ENCODE data around the gene ATG10. TPM values are rescaled to one million over a fixed set of nuclear protein-coding genes. Genes with fewer than 3 reads are reported as not detected.

The ATG10 gene
- total RNA-seq, 1 experiment from 2014 or later: 7.6 TPM

DNA sequence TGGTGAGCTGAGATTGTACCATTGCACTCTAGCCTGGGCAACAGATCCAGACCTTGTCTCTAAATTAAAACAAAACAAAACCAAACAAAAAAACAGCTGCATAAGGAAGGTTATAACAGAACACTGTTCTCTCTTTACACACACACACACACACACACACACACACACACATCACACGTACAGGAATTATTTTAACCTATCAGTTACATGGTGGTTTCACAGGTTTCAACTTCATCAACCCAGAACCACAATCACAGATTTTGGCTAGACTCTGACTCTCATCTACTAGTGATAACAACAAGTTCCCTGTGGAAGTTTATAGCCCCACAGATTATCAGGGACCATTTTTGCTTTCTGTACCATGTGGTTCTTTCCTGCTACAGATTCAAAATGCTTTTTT lies 246.1 kb downstream of the ATG10 start:
- no peak overlapping the region for H3K4me3 Mint-ChIP-seq
- Histone ChIP-seq H3K9ac (ENCODE audit: extremely low read depth, insufficient read length, low read length) (no peak overlapping the region), H4K20me1 (ENCODE audit: control insufficient read depth, insufficient read depth, insufficient read length) (no peaks in the 10 kb centered on the region), H2BK120ac (ENCODE audit: low read depth, low read length, poor library complexity, severe bottlenecking) (no peak overlapping the region), H3K79me1 (ENCODE audit: insufficient read depth, low read depth, low read length, poor library complexity, severe bottlenecking) (no peaks in the 10 kb centered on the region), H2AK5ac (ENCODE audit: insufficient read length, low read length) (no peak overlapping the region), H3K56ac (ENCODE audit: insufficient read length, low read depth, low read length) (no peak overlapping the region), H4K91ac (ENCODE audit: insufficient read length, low read depth, low read length) (no peak overlapping the region), H3K4me1 (ENCODE audit: insufficient read depth, low read length) (no peaks in the 10 kb centered on the region), H3K4me2 (ENCODE audit: insufficient read depth, insufficient read length, low read length) (no peak overlapping the region), H2BK20ac (ENCODE audit: low read depth, low read length, poor library complexity, severe bottlenecking) (no peak overlapping the region), H3K14ac (ENCODE audit: insufficient read depth, low read length) (no peak overlapping the region), H3K23me2 (ENCODE audit: insufficient read length, low read depth, low read length, poor library complexity, severe bottlenecking) (no peaks in the 10 kb centered on the region), H2BK15ac (ENCODE audit: low read depth, low read length) (no peak overlapping the region), H3K79me2 (ENCODE audit: insufficient read depth, low read length) (no peaks in the 10 kb centered on the region), H4K8ac (replicated peaks; ENCODE audit: insufficient read length, low read depth, low read length) (no peak overlapping the region), H4K5ac (ENCODE audit: insufficient read length, low read depth, low read length) (no peak overlapping the region), H3K18ac (ENCODE audit: insufficient read length, low read depth, low read length) (no peak overlapping the region), H2BK12ac (ENCODE audit: insufficient read length, low read depth, low read length) (no peak overlapping the region), H3K4ac (ENCODE audit: low read depth, low read length) (no peak overlapping the region), H3K9me3 (ENCODE audit: control insufficient read depth, low read depth, low read length) (no peaks in the 10 kb centered on the region), H3T11ph (ENCODE audit: low read length) (no peak overlapping the region), H2BK5ac (ENCODE audit: insufficient read length, low read length) (no peak overlapping the region), H3K27me3 (ENCODE audit: insufficient read depth, low read length) (no peaks in the 10 kb centered on the region), H3K23ac (ENCODE audit: insufficient read length, low read depth, low read length) (no peak overlapping the region), H3K27ac (ENCODE audit: insufficient read length, low read depth, low read length) (no peak overlapping the region), H2AFZ (ENCODE audit: low read length) (no peak overlapping the region)
- H3K36me3 Mint-ChIP-seq (ENCODE audit: insufficient read depth in 1 of 3, low read depth in 3 of 3): 0 out of 7 replicates have a peak, but pooled peaks cover 0 to 5% (median 0%) of the 10 kb centered on the region in 3 experiments
- no peak for DNase-seq
- peak overlapping the region in 1 of 3 experiments; percentile 26; a peak in 1 of 7 replicates for H3K27ac Mint-ChIP-seq
- TF ChIP-seq, protein P1, sequence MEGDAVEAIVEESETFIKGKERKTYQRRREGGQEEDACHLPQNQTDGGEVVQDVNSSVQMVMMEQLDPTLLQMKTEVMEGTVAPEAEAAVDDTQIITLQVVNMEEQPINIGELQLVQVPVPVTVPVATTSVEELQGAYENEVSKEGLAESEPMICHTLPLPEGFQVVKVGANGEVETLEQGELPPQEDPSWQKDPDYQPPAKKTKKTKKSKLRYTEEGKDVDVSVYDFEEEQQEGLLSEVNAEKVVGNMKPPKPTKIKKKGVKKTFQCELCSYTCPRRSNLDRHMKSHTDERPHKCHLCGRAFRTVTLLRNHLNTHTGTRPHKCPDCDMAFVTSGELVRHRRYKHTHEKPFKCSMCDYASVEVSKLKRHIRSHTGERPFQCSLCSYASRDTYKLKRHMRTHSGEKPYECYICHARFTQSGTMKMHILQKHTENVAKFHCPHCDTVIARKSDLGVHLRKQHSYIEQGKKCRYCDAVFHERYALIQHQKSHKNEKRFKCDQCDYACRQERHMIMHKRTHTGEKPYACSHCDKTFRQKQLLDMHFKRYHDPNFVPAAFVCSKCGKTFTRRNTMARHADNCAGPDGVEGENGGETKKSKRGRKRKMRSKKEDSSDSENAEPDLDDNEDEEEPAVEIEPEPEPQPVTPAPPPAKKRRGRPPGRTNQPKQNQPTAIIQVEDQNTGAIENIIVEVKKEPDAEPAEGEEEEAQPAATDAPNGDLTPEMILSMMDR (conservative IDR thresholded peaks at IDR 0.05): no peak
- WGBS (ENCODE audit: extremely low coverage, insufficient read length, low lambda C conversion rate): no CpG with 5 or more reads among the region's 1 CpG
- no peaks in the 10 kb centered on the region for H3K27me3 Mint-ChIP-seq (ENCODE audit: low read depth)
- no peaks in the 10 kb centered on the region for H3K9me3 Mint-ChIP-seq
- peaks cover 7 to 12% of the 10 kb centered on the region in 2 experiments for H3K4me1 Mint-ChIP-seq

Measured in H9 (cell line).